ENCODE data around the gene ZNF536.

The ZNF536 gene

DNA sequence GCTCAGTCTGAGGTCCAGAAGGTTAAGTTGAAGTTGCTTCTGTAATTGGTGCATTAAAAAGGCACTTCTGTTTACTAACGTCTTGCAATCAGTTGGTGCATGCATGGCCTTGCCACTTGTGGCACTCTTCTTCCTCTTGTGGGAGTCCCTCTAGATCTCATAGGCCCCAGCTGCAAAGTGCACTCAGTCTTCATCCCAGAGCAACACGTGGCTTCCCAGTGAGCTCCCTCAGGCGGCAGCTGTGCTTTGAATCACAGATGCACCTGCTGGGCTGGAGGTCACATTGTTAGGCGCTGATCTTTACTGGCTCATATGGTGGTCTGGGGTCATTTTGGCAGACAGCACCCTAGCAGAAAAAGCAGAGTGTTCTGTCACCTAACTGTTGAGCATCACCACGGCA lies 215.7 kb downstream of the ZNF536 start:
- Histone ChIP-seq H3K27ac (ENCODE audit: insufficient read depth, low read length, poor library complexity, severe bottlenecking) (no peak overlapping the region), H3K4me3 (ENCODE audit: insufficient read depth, low read depth, low read length, poor library complexity, severe bottlenecking) (no peak overlapping the region), H3K4me1 (ENCODE audit: control insufficient read depth, insufficient read depth, low read length, poor library complexity, severe bottlenecking) (no peaks in the 10 kb centered on the region), H3K27me3 (replicated peaks; ENCODE audit: control insufficient read depth, insufficient read depth, low read length, poor library complexity, severe bottlenecking) (no peaks in the 10 kb centered on the region), H3K36me3 (ENCODE audit: control insufficient read depth, insufficient read depth, low read length) (no peaks in the 10 kb centered on the region), H3K9me3 (ENCODE audit: control insufficient read depth, low read length) (no peaks in the 10 kb centered on the region)
- DNase-seq: no peak

- DNase-seq: no peak
- Histone ChIP-seq H3K27me3 (replicated peaks; ENCODE audit: control insufficient read depth, insufficient read depth, low read length, poor library complexity, severe bottlenecking) (no peaks in the 10 kb centered on the region), H3K27ac (ENCODE audit: insufficient read depth, low read length, poor library complexity, severe bottlenecking) (no peak overlapping the region), H3K4me3 (ENCODE audit: insufficient read depth, low read depth, low read length, poor library complexity, severe bottlenecking) (no peak overlapping the region), H3K4me1 (ENCODE audit: control insufficient read depth, insufficient read depth, low read length, poor library complexity, severe bottlenecking) (no peaks in the 10 kb centered on the region), H3K36me3 (ENCODE audit: control insufficient read depth, insufficient read depth, low read length) (no peaks in the 10 kb centered on the region), H3K9me3 (ENCODE audit: control insufficient read depth, low read length) (no peaks in the 10 kb centered on the region)
Measured at GRCh38 chr19:30590596-30591229, 218.5 kb downstream of the ZNF536 start.

DNA sequence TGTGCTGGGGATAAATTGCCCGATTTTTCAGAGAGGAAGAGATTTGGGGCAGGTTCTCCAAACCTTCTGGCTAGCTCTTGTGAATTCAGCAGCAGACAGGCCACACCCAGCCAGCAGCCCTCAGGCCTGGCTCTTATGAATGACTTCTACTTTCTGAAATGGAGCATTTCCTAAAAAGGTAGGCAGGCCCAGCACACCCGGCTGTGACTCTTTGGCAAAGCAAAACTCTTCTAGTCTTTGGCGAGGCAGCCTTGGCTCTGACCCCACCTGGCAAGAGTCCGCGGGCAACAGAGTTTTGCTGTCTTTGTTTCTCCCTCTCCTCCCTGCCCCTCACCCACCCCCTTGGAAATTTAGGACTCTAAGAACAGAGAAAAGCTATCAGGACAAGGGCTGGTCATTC lies 221.2 kb downstream of the ZNF536 start:
- no peaks in the 10 kb centered on the region for H3K4me1 ChIP-seq (ENCODE audit: control insufficient read depth, insufficient read depth, low read length, poor library complexity, severe bottlenecking)
- H3K27ac ChIP-seq (ENCODE audit: insufficient read depth, low read length, poor library complexity, severe bottlenecking): no peak overlapping the region
- no peaks in the 10 kb centered on the region for H3K27me3 ChIP-seq (replicated peaks; ENCODE audit: control insufficient read depth, insufficient read depth, low read length, poor library complexity, severe bottlenecking)
- no peak overlapping the region for H3K4me3 ChIP-seq (ENCODE audit: insufficient read depth, low read depth, low read length, poor library complexity, severe bottlenecking)
- no peaks in the 10 kb centered on the region for H3K9me3 ChIP-seq (ENCODE audit: control insufficient read depth, low read length)
- DNase-seq: no peak
- no peaks in the 10 kb centered on the region for H3K36me3 ChIP-seq (ENCODE audit: control insufficient read depth, insufficient read depth, low read length)

GRCh38 chr19:30593975-30594745 lies 222.0 kb downstream of the ZNF536 start:
- H3K36me3 ChIP-seq (ENCODE audit: control insufficient read depth, insufficient read depth, low read length): no peaks in the 10 kb centered on the region
- no peaks in the 10 kb centered on the region for H3K9me3 ChIP-seq (ENCODE audit: control insufficient read depth, low read length)
- H3K27ac ChIP-seq (ENCODE audit: insufficient read depth, low read length, poor library complexity, severe bottlenecking): no peak overlapping the region
- H3K4me3 ChIP-seq (ENCODE audit: insufficient read depth, low read depth, low read length, poor library complexity, severe bottlenecking): no peak overlapping the region
- H3K4me1 ChIP-seq (ENCODE audit: control insufficient read depth, insufficient read depth, low read length, poor library complexity, severe bottlenecking): no peaks in the 10 kb centered on the region
- H3K27me3 ChIP-seq (replicated peaks; ENCODE audit: control insufficient read depth, insufficient read depth, low read length, poor library complexity, severe bottlenecking): no peaks in the 10 kb centered on the region
- no peak for DNase-seq

DNA sequence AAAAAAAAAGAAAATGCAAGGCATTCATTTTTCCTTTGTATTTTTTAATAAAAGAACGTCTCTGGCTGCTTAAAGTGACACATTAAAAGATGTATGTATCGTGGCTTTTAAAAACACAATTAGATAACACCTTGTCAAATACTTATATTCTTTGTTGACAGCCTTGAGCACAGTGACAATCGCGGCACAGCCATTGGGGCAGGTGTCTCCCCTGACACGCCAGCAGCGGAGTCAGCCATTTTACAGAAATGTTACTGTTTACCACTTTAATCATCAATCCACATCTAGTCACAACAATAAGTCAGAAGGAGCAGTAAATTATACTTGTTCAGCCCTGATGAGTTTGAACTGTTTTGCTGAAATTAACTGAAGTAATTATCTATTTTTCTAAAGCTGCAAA lies 224.1 kb downstream of the ZNF536 start:
- Histone ChIP-seq H3K4me3 (ENCODE audit: insufficient read depth, low read depth, low read length, poor library complexity, severe bottlenecking) (no peak overlapping the region), H3K9me3 (ENCODE audit: control insufficient read depth, low read length) (no peaks in the 10 kb centered on the region), H3K27ac (ENCODE audit: insufficient read depth, low read length, poor library complexity, severe bottlenecking) (no peak overlapping the region), H3K4me1 (ENCODE audit: control insufficient read depth, insufficient read depth, low read length, poor library complexity, severe bottlenecking) (no peaks in the 10 kb centered on the region), H3K27me3 (replicated peaks; ENCODE audit: control insufficient read depth, insufficient read depth, low read length, poor library complexity, severe bottlenecking) (no peaks in the 10 kb centered on the region), H3K36me3 (ENCODE audit: control insufficient read depth, insufficient read depth, low read length) (no peaks in the 10 kb centered on the region)
- no peak for DNase-seq

- Histone ChIP-seq H3K4me1 (ENCODE audit: control insufficient read depth, insufficient read depth, low read length, poor library complexity, severe bottlenecking) (no peaks in the 10 kb centered on the region), H3K27ac (ENCODE audit: insufficient read depth, low read length, poor library complexity, severe bottlenecking) (no peak overlapping the region), H3K27me3 (replicated peaks; ENCODE audit: control insufficient read depth, insufficient read depth, low read length, poor library complexity, severe bottlenecking) (no peaks in the 10 kb centered on the region), H3K4me3 (ENCODE audit: insufficient read depth, low read depth, low read length, poor library complexity, severe bottlenecking) (no peak overlapping the region), H3K9me3 (ENCODE audit: control insufficient read depth, low read length) (no peaks in the 10 kb centered on the region), H3K36me3 (ENCODE audit: control insufficient read depth, insufficient read depth, low read length) (no peaks in the 10 kb centered on the region)
- no peak for DNase-seq
Measured at GRCh38 chr19:30596813-30597399, 224.7 kb downstream of the ZNF536 start.

- Histone ChIP-seq H3K4me1 (ENCODE audit: control insufficient read depth, insufficient read depth, low read length, poor library complexity, severe bottlenecking) (no peaks in the 10 kb centered on the region), H3K36me3 (ENCODE audit: control insufficient read depth, insufficient read depth, low read length) (no peaks in the 10 kb centered on the region), H3K4me3 (ENCODE audit: insufficient read depth, low read depth, low read length, poor library complexity, severe bottlenecking) (no peak overlapping the region), H3K27ac (ENCODE audit: insufficient read depth, low read length, poor library complexity, severe bottlenecking) (no peak overlapping the region), H3K27me3 (replicated peaks; ENCODE audit: control insufficient read depth, insufficient read depth, low read length, poor library complexity, severe bottlenecking) (no peaks in the 10 kb centered on the region), H3K9me3 (ENCODE audit: control insufficient read depth, low read length) (no peaks in the 10 kb centered on the region)
- DNase-seq: no peak
Measured at GRCh38 chr19:30598688-30599087, 226.5 kb downstream of the ZNF536 start.

DNA sequence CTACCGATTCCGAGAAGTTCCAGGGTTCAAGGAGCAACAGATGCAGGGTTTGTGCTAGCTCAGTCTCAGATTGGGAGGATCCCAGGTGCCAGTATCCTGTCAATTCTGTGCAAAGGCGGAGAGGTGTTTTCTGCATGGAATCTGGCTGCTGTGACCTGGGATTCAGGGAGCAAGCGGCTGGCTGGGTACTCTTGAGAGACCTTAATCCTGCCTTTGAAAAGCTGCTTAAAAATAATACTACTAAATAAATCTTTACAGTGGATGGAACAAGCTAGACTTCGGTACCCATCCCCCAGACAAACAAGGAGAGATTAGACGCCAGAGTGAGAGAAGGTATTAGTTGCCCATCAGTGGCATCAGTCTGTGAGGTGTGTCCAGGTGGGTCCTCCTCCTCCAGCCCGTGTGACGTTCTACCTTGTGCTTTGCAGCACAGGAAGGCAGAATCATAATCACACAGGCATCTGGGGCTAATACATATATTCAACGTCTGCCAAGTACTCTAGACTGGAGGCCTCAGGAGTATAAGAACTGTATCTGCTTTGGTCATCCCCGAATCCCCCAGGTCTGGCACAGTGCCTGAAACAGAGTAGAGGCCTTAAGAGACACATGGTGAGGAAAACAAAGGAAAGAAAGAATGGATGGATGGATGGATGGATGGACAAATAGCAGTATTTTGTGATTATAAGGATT lies 230.6 kb downstream of the ZNF536 start:
- Histone ChIP-seq H3K4me3 (ENCODE audit: insufficient read depth, low read depth, low read length, poor library complexity, severe bottlenecking) (no peak overlapping the region), H3K27me3 (replicated peaks; ENCODE audit: control insufficient read depth, insufficient read depth, low read length, poor library complexity, severe bottlenecking) (no peaks in the 10 kb centered on the region), H3K9me3 (ENCODE audit: control insufficient read depth, low read length) (no peaks in the 10 kb centered on the region), H3K4me1 (ENCODE audit: control insufficient read depth, insufficient read depth, low read length, poor library complexity, severe bottlenecking) (no peaks in the 10 kb centered on the region), H3K27ac (ENCODE audit: insufficient read depth, low read length, poor library complexity, severe bottlenecking) (no peak overlapping the region), H3K36me3 (ENCODE audit: control insufficient read depth, insufficient read depth, low read length) (no peaks in the 10 kb centered on the region)
- no peak for DNase-seq

DNA sequence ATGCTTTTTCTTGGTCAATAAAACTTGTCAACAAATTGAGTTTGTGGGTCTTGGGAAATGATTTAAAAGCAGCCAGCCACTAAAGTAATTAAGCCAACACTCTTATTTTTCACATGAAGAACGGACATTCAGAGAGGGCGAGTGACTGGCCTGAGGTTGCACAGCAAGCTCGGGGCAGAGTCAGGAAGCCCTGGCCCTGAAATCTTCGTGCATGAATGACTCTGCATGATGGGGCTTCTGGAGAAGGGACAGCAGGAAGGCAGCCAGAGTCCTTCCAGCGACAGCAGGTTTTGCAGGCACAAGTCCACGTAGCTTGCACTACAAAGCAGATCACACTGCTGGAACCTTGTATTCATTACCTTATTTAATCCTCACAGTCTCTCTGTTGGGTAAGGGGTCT lies 232.5 kb downstream of the ZNF536 start:
- Histone ChIP-seq H3K27ac (ENCODE audit: insufficient read depth, low read length, poor library complexity, severe bottlenecking) (no peak overlapping the region), H3K4me1 (ENCODE audit: control insufficient read depth, insufficient read depth, low read length, poor library complexity, severe bottlenecking) (no peaks in the 10 kb centered on the region), H3K36me3 (ENCODE audit: control insufficient read depth, insufficient read depth, low read length) (no peaks in the 10 kb centered on the region), H3K9me3 (ENCODE audit: control insufficient read depth, low read length) (no peaks in the 10 kb centered on the region), H3K4me3 (ENCODE audit: insufficient read depth, low read depth, low read length, poor library complexity, severe bottlenecking) (no peak overlapping the region), H3K27me3 (replicated peaks; ENCODE audit: control insufficient read depth, insufficient read depth, low read length, poor library complexity, severe bottlenecking) (no peaks in the 10 kb centered on the region)
- DNase-seq: no peak

GRCh38 chr19:30605333-30605732 lies 233.1 kb downstream of the ZNF536 start:
- Histone ChIP-seq H3K27ac (ENCODE audit: insufficient read depth, low read length, poor library complexity, severe bottlenecking) (no peak overlapping the region), H3K9me3 (ENCODE audit: control insufficient read depth, low read length) (no peaks in the 10 kb centered on the region), H3K36me3 (ENCODE audit: control insufficient read depth, insufficient read depth, low read length) (no peaks in the 10 kb centered on the region), H3K4me1 (ENCODE audit: control insufficient read depth, insufficient read depth, low read length, poor library complexity, severe bottlenecking) (no peaks in the 10 kb centered on the region), H3K4me3 (ENCODE audit: insufficient read depth, low read depth, low read length, poor library complexity, severe bottlenecking) (no peak overlapping the region), H3K27me3 (replicated peaks; ENCODE audit: control insufficient read depth, insufficient read depth, low read length, poor library complexity, severe bottlenecking) (no peaks in the 10 kb centered on the region)
- no peak for DNase-seq

Measured in effector memory CD4-positive, alpha-beta T cell (primary cell).